NCI-H524 treated with DMSO at 0.1 percent for 48 hours (cell line): ENCODE data around the gene CASZ1.

ENCODE experiments used
- DNase-seq: peaks from one replicate; lab custom pipeline; 2025; lab: John Stamatoyannopoulos, UW

Gene CASZ1

DNA sequence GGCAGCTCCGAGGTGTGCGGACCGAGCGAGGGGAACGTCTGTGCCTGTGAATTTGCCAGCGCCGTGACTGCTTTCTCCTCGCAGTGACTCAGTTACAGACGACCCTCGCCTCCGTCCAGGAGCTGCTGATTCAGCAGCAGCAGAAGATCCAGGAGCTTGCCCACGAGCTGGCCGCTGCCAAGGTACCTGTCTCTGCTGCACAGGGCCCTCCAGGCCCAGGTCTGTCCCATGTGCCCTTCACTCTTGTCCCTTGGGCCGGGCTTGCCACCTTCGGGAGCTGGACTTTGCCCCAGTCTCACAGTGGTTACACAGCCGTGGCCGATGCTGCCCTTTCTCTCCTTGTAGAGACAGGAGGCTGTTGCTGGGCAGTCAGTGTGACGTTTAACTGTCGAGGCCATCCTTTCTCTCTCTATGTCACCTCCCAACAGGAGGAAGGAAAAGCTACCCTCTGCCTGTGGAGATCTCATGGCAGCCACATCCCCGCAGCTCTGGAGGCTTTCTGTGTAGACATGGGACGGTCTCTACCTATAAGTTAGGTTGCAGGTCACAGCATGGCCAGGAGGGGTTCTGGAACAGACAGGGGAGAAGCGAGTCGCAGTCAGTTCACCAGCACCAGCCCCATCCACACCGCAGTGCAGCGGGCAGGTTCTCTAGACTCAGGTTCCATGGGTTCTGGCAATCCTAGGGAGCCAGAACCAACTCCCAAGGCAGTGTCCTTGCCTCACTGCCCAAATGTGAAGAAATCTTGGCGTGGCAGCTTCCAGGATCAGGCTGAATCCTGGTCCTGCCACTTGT lies 172.0 kb downstream of the CASZ1 start:
- no peak for DNase-seq

DNA sequence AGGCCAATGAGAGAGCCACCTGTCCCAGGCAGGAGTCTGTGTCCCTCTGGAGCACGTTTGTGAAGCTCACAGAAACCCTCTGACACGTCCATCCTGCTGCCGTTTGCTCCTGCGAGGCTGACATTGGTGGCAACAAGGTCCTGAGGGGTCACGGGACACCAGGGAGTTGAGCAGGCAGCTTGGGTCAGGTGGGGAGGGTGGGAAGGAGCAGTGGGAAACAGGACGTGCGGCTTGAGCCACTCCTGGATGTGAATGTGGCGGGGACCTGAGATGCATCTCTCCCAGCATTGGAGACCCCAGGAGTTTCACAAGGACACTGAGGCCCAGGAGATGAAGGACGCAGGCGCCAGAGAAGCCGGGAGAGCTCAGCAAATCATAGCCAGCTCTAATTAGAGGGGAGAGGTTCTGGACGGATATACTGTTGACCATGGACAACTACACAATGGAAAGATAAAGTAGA lies 172.7 kb downstream of the CASZ1 start:
- DNase-seq: no peak

DNA sequence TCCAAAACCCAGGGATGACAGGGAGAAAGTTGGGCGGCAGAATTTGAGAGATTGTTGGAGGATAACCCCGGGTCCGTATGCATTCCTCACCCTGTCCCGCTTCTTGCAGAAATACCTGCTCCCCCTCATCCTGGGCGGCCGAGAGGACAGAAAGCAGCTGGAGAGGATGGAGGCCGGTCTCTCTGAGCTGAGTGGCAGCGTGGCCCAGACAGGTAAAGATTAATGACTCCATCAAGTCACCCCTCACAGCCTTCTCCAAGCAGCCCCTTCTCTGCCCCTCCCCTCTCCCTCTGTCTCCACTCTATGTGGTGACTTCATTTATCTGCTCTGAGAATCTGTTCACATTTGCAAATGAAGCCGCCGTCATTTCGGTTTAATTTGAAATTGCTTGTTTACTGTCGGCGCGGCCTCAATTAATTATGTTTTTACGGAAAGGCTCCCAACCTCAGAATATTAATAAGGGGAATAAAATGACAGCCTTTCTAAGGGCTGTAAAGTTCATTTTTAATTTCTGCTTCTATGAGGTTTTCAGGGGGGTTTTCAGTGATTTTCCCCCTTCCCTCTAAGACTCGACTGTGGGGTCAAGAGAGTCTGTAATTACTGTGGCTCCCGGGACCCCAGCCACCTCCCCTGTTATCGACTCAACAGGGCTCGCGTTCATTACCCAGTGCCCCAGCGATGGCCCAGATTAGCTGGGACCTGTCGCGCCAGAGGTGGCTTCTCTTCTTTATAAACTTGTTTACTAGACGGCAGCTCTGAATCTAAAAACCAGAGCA lies 173.3 kb downstream of the CASZ1 start:
- DNase-seq: no peak

DNA sequence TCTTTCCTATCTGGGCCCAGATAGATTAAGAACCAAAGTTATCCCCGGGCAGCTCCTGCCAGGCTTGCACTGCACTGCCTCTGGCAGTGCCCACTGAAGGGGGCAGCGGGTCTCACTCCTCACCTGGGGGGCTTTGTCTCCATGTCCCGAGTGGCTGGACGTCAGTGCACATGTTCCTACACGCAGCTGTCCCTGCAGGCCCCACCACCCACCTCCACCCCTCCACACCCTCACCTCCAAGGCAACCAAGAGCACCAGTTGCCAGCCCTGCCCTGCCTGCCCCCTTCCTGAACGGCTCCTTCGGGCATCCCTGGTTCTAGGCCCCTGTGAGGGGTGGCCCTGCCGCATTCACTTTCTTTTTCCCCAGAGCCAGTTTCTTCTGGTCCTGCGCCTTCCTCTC lies 174.5 kb downstream of the CASZ1 start:
- DNase-seq: no peak

DNA sequence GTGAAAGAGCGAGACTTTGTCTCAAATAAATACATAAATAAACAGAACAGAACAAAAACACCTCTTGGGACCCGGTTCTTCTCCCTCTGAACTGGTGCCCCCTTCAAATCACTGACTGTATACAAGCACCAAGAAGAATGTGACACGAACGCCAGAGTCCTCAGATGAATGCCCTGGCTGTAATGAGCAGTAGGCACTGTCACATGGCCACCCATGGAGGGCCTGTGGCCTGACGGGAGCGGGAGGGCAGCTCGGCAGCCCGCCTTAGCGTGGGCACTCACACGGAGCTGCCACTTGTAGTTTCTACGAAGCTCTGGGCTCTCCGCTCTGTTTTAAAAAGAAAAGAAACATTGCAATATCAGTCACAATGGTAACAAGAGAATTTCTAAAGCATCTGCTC lies 175.7 kb downstream of the CASZ1 start:
- DNase-seq: no peak

DNA sequence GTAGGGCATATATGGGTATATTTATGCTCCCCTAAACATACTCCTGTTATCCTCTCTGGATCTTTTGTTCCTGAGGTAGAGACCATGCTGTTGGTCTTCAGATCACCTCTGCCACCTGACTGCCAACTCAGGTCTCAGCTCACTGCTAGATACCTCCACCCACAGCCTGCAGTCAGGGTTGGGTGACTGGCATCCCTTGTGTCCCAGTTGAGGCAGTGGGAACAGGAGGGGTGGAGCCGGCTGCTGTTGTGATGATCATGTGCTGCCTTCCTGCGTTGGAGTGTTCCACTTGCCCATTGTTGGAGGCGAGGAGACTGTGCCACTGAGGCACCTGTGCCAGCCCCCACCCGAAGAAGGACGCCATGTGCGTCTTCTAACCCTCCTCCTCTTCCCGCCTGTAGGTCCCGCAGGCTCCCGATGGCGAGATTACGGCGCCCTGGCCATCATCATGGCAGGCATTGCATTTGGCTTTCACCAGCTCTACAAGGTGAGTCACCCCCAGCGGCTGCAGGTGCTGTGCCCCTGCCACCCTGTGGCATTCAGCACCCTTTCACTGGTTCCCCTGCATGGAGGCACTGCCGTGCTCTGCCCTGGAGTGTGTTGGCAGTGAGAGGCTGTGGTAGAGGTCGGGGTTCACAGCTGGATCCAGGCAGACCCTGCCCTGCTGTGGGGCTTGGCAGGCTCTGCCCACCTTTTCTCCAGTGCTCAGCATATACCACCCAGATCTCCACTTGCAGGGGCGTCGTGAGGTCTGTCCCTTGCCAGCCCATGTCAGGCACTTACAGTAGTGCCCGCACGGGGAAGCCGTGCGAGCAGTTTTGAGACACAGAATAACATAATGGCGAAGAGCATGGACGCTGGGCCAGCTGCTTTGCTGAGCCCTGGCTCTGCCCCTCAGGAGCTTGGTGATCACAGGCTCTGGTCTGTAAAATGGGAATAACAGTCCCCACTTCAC lies 178.2 kb downstream of the CASZ1 start:
- no peak for DNase-seq

DNA sequence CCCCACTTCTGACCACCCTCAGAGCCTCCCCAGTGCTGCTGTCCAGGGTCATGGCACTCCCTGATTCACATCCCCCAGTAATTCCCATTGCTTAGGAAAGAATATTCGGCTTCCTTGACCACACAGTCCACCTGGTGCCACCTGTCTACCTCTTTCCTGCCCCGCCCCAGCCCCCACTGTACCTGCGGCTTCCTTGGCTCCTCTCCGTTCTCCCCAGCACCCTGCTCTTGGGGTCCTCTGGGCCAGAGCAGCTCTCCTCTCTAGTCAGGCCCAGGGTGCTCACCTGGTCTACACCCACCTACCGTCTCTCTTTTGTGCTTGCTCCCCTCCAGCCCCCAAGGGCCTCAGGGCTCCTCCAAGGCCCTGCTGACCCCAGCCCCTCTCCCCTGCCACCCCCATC lies 179.1 kb downstream of the CASZ1 start:
- no peak for DNase-seq

DNA sequence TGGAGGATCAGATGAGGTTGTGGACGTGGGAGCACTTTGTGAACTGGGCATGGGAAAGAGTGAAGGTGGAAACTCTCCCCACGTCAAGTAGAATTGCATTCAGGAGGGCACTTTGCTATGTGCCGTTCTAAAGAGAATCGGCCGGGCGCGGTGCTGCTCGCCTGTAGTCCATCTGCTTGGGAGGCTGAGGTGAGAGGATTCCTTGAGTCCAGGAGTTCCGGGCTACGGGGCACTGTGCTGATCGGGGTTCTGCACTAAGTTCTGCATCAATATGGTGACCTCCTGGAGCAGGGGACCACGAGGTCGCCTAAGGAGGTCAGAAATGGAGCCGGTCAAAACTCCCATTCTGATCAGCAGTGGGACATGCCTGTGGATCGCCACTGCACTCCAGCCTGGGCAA lies 179.8 kb downstream of the CASZ1 start:
- no peak for DNase-seq

DNA sequence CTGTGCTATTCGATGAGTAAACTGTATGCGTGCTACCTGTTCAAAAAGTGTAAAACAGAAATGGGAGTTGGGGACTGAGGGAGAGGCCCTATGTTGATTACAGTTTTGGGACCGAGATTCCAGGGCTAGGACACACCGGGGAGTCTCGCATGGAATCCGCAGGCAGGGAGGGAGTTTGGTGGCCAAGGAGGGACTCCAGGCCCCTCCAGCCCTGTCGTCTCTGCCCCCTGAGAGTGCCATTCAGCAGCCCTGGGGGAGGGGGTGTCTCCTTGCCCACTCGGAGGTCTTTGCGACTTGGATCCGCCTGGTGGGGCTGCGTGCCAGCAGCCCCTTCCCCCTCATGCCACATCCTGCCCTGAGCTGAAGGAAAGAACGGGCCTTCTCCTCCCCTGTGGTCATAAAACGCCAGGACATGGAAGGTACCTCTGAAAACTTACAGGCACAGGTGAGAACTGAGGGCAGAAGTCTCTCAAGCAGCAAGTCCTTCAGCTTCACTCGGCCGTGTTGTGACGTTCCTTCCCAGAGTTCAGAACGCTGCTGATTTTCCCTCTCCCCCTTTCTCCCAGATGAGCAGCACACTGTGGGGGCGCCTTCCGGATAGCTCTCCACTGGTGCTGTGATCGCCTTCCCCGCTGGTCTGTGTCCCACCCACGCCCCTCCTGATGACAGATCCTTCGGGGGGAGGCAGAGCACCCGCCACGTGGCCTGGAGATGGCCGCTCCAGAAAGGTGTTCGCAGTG lies 180.3 kb downstream of the CASZ1 start:
- no peak for DNase-seq

DNA sequence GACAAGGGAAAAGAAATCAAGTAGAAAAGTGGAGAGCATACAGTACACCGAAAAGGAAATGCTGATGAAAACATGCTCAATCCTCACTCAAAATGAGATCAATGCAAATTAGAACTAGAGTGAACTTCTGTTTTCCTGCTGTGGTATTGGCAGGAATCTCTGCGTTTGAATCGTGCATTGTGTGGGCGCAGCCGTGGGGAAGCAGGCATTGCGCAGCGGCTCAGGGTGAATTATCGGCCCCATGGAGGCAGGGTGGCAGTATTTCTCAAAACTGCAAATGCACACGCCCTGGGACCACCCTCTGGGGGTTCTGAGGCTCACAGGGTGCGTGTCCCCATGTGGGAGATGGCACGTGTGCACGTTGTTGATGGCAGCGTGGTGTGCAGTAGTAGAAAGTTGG lies 181.1 kb downstream of the CASZ1 start:
- no peak for DNase-seq

DNA sequence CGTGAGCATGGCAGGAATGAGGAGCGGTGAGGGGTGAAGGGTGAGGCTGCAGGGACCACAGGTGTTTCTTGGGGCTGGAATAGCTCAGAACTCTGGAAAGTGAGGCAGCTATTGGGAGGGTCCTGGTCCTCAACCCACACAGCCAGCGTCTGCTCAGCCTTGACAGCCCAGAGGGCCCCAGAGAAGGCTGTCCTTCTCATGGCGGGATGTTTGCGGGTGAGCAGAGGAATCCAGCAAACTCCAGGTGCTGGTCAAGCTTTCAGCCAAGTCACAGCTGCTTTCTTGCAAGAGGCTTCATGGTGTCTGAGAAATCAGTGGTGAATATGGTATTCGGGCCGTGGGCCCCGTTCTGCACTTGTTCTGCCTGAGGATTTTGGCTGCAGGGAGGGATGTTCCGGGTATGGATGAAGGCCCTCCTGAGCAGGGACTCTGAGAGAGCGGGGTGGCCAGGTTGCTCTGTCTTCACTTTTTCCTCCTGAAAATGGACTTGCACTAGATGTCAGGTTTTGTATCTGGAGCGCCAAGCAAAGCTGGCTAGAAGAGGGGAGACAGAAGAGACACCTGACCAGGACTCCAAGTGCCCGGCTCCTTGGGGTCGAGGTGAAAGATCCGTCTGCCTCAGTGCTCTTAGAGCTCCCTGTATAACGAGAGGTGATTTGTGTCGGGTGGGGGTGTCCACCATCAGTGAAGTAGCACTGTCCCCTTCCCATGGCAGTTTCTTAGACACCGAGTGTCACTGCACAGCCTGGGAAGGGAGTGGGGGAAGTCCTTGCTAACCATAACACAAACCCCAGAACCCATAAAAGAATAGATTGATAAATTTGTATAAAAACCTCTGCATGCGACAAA lies 181.8 kb downstream of the CASZ1 start:
- no peak for DNase-seq

DNA sequence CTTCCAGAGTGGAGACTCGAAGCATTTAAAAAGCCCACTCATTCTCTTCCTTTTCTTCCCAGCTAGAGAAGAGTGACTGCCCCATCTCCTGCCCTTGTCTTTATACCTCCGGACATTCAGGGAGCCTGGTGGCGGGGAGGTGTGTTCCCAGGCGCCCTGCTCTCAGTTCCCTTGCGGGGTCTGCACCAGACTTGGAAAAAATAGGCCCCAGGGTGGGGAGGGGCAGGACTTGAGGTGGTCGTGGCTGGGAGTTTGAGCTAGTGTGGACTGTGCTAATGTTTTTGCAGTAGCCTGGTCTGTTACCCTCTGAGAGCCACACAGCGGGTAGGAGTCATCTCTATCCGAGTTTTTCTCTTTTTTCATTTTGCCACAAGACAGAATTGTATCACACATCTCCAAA lies 182.6 kb downstream of the CASZ1 start:
- no peak for DNase-seq

DNA sequence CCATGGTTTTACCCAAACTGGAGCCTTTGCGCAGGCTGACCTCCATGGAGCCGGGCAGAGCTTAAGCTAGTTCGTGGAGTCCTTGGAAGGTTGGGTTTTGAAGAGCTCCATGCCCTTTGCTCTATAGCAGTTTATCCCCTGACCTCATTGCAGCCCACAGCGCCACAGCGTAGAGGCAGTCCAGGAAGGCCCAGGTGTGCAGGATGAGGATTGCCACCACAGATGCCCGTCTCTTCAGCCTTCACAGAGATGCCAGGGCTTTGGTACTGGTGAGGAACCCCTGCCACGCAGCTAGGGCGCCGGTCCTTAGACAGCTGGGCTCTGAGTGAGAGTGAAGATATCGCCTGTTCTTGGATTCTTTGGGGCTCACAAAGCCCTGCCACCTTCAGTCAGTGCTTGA lies 183.1 kb downstream of the CASZ1 start:
- no peak for DNase-seq

DNA sequence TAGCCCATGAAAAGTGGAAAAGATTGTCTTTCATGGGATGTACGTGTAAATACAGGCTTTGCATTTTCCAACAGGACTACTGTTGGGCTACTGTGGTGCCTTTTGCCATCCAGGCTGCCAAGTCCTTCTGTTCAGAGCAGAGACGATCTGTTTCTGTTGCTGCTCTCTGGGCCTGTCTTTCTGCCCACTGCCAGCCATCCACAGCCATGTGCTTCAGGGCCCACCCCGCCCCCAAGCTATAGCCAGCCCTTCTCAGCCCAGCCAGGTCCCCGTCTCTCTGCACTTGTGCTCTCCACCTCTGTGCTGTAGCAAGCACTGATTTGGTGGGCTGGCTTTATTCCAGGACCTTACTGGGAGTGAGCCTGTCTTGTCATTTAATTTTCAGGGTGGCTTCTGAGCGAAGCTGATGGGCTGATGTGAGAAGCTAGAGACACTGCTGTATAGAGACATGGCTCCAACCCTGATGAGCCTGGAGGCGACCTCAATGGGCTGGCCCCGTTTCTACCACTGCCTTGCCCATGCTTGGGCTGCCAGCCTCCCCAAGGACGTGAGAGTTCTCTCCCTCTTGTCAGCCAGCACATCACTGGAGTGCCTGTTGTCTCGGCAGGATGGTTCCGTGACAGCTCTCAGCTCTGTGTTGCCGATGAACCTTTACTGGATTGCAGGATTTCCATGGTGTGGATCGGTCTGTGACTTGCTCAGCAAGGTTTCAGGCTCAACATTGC lies 183.8 kb downstream of the CASZ1 start:
- DNase-seq: no peak

DNA sequence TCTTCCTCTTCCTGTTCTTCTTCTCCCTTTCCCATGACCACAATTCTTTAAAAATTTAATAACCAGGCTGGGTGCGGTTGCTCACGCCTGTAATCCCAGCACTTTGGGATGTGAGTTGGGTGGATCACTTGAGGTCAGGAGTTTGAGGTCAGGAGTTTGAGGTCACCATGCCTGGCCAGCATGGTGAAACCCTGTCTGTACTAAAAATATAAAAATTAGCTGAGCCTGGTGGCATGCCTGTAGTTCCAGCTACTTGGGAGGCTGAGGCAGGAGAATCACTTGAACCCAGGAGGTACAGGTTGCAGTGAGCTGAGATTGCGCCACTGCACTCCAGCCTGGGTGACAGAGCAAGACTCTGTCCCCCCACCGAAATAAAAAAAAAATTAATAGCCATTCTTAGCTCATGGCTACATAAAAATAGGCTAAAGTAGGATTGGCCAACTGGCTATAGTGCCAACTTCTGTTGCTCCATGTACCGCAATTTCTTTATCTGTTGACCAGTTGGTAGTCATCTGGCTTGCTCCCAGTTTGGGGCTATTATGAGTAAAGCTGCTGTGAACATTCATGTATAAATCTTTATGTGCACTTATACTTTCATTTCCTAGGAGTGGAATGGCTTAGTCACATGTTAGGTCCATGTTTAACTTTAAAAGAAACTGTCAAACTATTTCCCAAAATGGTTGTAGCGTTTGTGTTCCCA lies 185.4 kb downstream of the CASZ1 start:
- DNase-seq: no peak

DNA sequence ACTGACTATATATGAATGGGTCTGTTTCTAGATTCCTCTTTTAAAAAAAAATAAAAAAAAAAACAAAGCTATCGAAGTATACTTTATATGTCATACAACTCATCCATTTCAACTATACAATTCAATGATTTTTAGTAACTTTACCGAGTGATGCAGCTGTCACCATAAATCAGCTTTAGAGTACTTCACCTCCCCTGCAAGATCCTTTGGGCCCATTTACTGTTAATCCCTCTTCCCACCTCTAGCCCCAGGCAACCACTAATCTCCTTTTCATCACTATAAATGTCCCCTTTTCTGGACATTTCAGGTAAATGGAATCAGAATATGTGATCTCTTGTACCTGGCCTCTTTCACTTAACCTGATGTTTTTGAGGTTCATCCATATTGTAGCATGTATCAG lies 187.8 kb downstream of the CASZ1 start:
- peak; percentile 66 for DNase-seq

DNA sequence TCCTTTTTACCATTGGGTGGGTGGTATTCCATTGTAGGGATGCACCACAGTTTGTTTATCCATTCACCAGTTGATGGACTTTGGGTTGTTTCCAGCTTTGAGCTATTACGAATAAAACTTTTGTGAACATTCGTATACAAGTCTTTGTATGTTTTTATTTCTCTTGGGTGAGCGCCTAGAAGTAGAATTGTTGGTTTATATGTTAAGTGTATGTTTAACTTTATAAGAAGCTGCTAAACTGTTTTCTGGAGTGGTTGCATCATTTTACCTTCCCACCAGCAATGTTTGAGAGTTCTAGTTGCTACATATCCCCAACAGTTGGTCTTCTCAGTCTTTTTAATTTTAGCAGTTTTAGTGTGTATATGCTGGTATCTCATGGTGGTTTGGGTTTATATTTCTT lies 189.2 kb downstream of the CASZ1 start:
- no peak for DNase-seq

DNA sequence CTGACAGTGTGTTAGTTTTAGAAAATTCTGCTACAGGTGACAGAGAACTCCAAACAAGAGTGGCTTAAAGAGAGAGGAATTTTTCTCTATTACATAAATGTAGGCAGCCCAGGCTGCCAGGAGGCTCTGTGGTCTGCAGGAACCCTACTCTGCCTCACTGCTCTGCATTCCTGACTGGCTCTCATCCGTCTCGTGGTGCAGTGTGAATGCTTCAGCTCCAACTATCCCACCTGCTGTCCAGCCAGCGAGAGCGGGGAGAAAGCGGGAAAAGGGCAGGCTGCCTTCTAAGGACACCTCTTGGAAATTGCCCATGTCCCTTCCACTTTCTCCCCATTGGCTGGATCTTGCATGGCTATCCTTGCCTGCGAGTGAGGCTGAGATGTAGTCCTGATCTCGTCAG lies 190.4 kb downstream of the CASZ1 start:
- DNase-seq: no peak

DNA sequence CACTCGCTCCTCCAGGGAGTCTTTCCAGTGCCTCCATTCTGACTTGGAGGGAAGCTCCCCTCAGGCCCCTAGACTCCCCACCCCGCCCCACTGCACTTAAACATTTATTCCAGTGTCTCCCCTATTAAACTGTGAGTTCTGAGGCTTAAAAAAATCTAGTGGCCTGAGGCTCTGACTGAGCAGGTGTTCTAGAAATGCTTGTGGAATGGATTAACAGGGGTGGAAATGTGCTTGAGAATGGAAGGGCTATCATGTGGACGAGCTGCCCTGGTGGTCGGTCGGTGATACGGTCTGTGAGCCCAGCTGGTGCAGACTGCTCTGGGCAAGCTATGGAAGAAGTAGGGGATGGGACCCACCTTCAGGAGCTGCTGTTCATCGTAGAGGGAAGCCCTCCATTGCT lies 191.5 kb downstream of the CASZ1 start:
- peak; percentile 37 for DNase-seq
